ENCODE results near the gene CASKIN1.

Gene CASKIN1

GRCh38 chr16:2229632-2230250, 33.3 kb upstream of the CASKIN1 start:
- DNase-seq (ENCODE audit: low read depth in 1 of 2, low spot score in 1 of 2), result no peak
- no peak for TF ChIP-seq GABPA (IDR thresholded peaks at IDR 0.05; ENCODE audit: low read depth)
- no peak for TF ChIP-seq SPI1 (IDR thresholded peaks at IDR 0.05; ENCODE audit: borderline replicate concordance, low read depth)
- Histone ChIP-seq H3K4me3 (replicated peaks; ENCODE audit: insufficient read depth, low read length) (no peak overlapping the region), H3K27ac (replicated peaks) (no peak overlapping the region), H3K27me3 (ENCODE audit: insufficient read depth, poor library complexity, severe bottlenecking) (no peaks in the 10 kb centered on the region)

DNA sequence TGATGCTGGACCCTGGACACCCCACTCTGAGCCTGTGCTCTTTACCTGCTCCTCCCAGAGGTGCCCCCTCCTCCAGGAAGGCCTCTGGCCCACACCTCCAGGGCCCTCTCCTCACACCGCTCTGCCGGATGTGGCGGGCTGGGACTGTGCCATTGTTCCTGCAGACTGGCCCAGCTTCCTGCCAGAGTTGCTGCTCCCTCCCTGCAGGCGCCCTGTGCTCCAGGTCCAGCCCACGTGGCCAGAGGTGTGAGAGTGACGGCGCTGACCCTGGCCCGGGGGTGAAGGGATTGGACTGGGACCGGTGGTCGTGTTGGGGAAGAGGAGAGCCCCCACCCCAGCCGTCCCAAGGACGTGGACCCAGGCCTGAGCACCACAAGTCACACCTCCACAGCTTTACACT, 32.7 kb upstream of the CASKIN1 start:
- no peak for DNase-seq (ENCODE audit: low read depth in 1 of 2, low spot score in 1 of 2)
- H3K4me3 ChIP-seq (replicated peaks; ENCODE audit: insufficient read depth, low read length), result no peak overlapping the region
- H3K27ac ChIP-seq (replicated peaks), result no peak overlapping the region
- no peaks in the 10 kb centered on the region for H3K27me3 ChIP-seq (ENCODE audit: insufficient read depth, poor library complexity, severe bottlenecking)
- TF ChIP-seq SPI1 (IDR thresholded peaks at IDR 0.05; ENCODE audit: borderline replicate concordance, low read depth), result no peak
- TF ChIP-seq, protein P1, sequence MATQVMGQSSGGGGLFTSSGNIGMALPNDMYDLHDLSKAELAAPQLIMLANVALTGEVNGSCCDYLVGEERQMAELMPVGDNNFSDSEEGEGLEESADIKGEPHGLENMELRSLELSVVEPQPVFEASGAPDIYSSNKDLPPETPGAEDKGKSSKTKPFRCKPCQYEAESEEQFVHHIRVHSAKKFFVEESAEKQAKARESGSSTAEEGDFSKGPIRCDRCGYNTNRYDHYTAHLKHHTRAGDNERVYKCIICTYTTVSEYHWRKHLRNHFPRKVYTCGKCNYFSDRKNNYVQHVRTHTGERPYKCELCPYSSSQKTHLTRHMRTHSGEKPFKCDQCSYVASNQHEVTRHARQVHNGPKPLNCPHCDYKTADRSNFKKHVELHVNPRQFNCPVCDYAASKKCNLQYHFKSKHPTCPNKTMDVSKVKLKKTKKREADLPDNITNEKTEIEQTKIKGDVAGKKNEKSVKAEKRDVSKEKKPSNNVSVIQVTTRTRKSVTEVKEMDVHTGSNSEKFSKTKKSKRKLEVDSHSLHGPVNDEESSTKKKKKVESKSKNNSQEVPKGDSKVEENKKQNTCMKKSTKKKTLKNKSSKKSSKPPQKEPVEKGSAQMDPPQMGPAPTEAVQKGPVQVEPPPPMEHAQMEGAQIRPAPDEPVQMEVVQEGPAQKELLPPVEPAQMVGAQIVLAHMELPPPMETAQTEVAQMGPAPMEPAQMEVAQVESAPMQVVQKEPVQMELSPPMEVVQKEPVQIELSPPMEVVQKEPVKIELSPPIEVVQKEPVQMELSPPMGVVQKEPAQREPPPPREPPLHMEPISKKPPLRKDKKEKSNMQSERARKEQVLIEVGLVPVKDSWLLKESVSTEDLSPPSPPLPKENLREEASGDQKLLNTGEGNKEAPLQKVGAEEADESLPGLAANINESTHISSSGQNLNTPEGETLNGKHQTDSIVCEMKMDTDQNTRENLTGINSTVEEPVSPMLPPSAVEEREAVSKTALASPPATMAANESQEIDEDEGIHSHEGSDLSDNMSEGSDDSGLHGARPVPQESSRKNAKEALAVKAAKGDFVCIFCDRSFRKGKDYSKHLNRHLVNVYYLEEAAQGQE (IDR thresholded peaks at IDR 0.05; ENCODE audit: insufficient replicate concordance, low read depth), result no peak
- no peak for TF ChIP-seq GABPA (IDR thresholded peaks at IDR 0.05; ENCODE audit: low read depth)
- TF ChIP-seq, protein P2, sequence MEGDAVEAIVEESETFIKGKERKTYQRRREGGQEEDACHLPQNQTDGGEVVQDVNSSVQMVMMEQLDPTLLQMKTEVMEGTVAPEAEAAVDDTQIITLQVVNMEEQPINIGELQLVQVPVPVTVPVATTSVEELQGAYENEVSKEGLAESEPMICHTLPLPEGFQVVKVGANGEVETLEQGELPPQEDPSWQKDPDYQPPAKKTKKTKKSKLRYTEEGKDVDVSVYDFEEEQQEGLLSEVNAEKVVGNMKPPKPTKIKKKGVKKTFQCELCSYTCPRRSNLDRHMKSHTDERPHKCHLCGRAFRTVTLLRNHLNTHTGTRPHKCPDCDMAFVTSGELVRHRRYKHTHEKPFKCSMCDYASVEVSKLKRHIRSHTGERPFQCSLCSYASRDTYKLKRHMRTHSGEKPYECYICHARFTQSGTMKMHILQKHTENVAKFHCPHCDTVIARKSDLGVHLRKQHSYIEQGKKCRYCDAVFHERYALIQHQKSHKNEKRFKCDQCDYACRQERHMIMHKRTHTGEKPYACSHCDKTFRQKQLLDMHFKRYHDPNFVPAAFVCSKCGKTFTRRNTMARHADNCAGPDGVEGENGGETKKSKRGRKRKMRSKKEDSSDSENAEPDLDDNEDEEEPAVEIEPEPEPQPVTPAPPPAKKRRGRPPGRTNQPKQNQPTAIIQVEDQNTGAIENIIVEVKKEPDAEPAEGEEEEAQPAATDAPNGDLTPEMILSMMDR (IDR thresholded peaks at IDR 0.05; ENCODE audit: insufficient read depth, low read length), result no peak
- no peak for TF ChIP-seq POLR2AphosphoS5 (IDR thresholded peaks at IDR 0.05; ENCODE audit: low read depth)

DNA sequence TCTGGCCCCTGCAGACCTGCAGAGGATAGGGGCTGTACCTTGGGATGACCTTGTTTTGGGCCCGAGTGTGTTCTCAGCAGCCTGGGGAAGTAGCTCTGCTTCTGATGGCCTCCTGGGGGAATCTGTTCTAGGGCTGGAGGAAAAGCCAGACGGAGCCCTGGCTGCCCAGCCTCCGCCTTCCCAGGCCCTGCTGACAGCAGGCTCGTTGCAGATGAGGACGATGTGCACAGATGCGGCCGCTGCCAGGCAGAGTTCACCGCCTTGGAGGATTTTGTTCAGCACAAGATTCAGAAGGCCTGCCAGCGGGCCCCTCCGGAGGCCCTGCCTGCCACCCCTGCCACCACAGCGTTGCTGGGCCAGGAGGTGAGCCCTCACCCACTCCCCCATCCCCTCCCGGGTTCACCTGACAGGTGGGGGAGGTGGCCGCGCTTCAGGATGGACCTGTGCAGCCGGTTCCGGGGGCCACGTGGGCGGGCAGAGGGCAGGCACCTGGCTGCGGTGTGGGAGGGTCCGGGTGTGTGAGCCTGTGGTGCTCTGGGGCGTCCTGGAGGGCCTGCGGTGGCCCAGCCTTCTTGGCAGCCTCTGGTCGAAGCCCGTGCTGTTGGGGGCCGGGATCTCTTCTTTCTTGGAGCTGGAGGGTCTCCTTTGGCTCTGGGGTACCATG, 31.9 kb upstream of the CASKIN1 start:
- TF ChIP-seq, protein P2 (IDR thresholded peaks at IDR 0.05; ENCODE audit: insufficient read depth, low read length), result no peak
- TF ChIP-seq, protein P1 (IDR thresholded peaks at IDR 0.05; ENCODE audit: insufficient replicate concordance, low read depth), result no peak
- TF ChIP-seq SPI1 (IDR thresholded peaks at IDR 0.05; ENCODE audit: borderline replicate concordance, low read depth) (no peak), GABPA (IDR thresholded peaks at IDR 0.05; ENCODE audit: low read depth) (no peak), POLR2AphosphoS5 (IDR thresholded peaks at IDR 0.05; ENCODE audit: low read depth) (no peak)
- H3K27ac ChIP-seq (replicated peaks), result no peak overlapping the region
- no peak for DNase-seq (ENCODE audit: low read depth in 1 of 2, low spot score in 1 of 2)
- H3K4me3 ChIP-seq (replicated peaks; ENCODE audit: insufficient read depth, low read length), result no peak overlapping the region
- no peaks in the 10 kb centered on the region for H3K27me3 ChIP-seq (ENCODE audit: insufficient read depth, poor library complexity, severe bottlenecking)

- H3K27me3 ChIP-seq (ENCODE audit: insufficient read depth, poor library complexity, severe bottlenecking), result no peaks in the 10 kb centered on the region
- H3K4me3 ChIP-seq (replicated peaks; ENCODE audit: insufficient read depth, low read length), result no peak overlapping the region
- H3K27ac ChIP-seq (replicated peaks), result no peak overlapping the region
- no peak for DNase-seq (ENCODE audit: low read depth in 1 of 2, low spot score in 1 of 2)
- no peak for TF ChIP-seq SPI1 (IDR thresholded peaks at IDR 0.05; ENCODE audit: borderline replicate concordance, low read depth)
- TF ChIP-seq, protein P1 (IDR thresholded peaks at IDR 0.05; ENCODE audit: insufficient replicate concordance, low read depth), result no peak
- TF ChIP-seq, protein P2 (IDR thresholded peaks at IDR 0.05; ENCODE audit: insufficient read depth, low read length), result no peak
- TF ChIP-seq POLR2AphosphoS5 (IDR thresholded peaks at IDR 0.05; ENCODE audit: low read depth), result no peak
- TF ChIP-seq GABPA (IDR thresholded peaks at IDR 0.05; ENCODE audit: low read depth), result no peak
Measured at GRCh38 chr16:2226918-2227317, 30.5 kb upstream of the CASKIN1 start.
